T-helper 1 cell treated with Interleukin-12 subunit alpha and Interleukin-12 subunit beta and Interleukin-4 antibody, amounts not matched to agents 30 μg/mL and 1 μg/mL, for 36 hours (primary cell): Measurements from ENCODE around the gene PLAGL2.
A peak's percentile ranks its signal among the peaks of the same experiment; 100 is the strongest.

ENCODE experiments used
- H3K27ac Mint-ChIP-seq: one replicate; pipeline ENCODE4 v1.8.0; 2021; ENCODE audit warnings: mild to moderate bottlenecking, mixed read lengths
- H3K27me3 Mint-ChIP-seq: one replicate; pipeline ENCODE4 v1.8.0; 2021; ENCODE audit warnings: low read depth, mixed read lengths
- H3K36me3 Mint-ChIP-seq: one replicate; pipeline ENCODE4 v1.8.0; 2021; ENCODE audit warnings: low read depth, mixed read lengths
- H3K4me1 Mint-ChIP-seq: one replicate; pipeline ENCODE4 v1.8.0; 2021; ENCODE audit warnings: low read depth, mixed read lengths
- H3K4me3 Mint-ChIP-seq: one replicate; pipeline ENCODE4 v1.8.0; 2021; ENCODE audit warnings: mild to moderate bottlenecking, moderate library complexity, mixed read lengths
- H3K9me3 Mint-ChIP-seq: one replicate; pipeline ENCODE4 v1.8.0; 2021; ENCODE audit warnings: mixed read lengths

Gene PLAGL2

DNA sequence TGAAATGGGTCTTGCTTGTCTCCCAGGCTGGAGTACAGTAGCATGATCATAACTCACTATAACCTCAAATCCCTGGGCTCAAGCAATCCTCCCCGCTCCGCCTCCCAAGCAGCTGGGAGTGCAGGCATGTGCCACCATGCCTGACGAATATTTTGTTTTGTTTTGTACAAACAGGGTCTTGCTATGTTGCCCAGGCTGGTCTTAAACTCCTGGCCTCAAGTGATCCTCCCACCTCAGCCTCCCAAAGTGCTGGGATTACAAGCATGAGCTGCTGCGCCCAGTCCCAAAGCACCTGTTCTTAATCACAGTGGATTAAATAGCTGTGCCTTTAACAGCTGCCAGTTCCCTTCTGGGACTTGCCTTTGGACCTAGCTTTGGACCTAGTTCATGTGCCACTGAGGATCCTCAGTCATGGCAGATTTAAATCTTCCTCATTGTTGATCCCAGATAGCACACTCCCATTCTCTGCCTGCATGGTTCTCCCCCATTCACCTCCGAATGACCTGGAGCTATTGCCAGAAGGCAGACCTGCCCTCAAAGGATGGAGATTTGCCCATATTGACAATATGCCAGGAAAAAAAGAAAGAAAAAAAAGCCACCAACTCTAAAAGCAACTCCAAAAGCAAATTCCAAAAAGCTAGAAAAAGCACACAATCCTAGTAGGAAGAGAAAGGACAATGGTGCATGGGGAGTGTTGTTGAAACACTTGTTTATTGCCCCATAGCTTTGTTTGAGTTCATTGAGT, 10.8 kb upstream of the PLAGL2 start:
- Mint-ChIP-seq H3K4me3 (no peak overlapping the region), H3K27ac (no peak overlapping the region), H3K27me3 (no peaks in the 10 kb centered on the region), H3K9me3 (no peaks in the 10 kb centered on the region), H3K36me3 (peaks cover 30% of the 10 kb centered on the region), H3K4me1 (no peaks in the 10 kb centered on the region)

DNA sequence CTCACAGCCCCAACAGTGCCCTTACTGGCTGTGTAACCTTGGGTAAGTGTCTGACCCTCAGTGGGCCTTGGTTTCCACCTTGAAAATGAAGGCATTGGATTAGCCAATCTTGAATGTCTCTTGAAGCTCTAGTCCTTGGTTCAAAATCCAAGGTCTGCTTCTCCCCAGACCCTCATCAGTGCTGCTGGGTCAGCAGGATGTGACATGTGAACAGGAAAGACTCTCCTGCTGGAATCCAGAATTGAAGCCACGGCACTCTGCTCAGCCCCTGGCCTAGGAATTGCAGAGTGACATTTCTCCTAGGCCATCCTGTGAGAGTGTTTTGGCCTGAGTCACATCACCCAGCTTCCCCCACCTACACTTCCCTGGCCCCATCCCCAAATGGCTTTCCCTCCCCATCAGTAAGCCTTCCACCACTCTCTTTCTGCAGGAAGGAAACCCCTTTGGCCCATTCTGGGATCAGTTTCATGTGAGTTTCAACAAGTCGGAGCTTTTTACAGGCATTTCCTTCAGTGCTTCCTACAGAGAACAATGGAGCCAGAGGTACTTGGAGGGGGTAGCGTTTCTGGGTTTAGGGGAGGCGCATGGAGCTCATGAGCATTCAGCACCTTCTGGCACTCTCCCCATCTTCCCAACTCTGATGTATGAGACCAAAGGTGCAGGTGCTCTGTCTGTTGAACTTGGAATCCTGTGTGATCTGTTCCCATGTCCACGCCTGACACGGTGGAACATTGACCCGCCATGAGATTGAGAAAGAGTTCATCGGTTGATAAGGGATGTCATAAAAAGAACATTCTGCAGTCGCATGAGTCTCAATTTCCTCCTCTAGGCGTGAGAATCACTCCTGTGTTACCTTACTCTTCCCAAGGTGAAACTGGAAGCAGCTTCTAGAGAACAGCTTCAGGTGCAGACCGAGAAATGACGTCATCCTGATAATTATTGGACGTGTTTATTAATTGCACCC, 8.9 kb upstream of the PLAGL2 start:
- no peaks in the 10 kb centered on the region for H3K27me3 Mint-ChIP-seq
- H3K36me3 Mint-ChIP-seq, result peaks cover 35% of the 10 kb centered on the region

DNA sequence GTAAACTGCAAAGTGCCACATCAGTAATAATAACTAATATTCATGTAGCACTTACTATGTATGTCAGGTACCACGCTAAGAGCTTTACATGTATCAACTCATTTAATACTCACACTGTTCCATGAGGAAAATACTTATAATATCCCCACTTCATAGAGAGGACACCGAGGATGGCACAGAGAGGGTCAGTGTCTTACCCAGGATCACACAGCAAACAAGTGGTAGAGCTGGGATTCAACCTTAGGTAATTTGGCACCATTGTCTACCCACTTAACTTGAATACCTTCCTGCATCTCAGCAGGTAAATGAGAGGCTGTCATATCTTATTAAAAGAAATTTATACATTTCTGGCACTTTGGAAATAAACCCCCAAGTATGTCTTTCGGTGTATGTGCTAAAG, 8.2 kb upstream of the PLAGL2 start:
- no peaks in the 10 kb centered on the region for H3K27me3 Mint-ChIP-seq
- H3K36me3 Mint-ChIP-seq, result peaks cover 34% of the 10 kb centered on the region
- H3K27ac Mint-ChIP-seq, result no peak overlapping the region
- H3K4me3 Mint-ChIP-seq, result no peak overlapping the region
- no peaks in the 10 kb centered on the region for H3K9me3 Mint-ChIP-seq
- peaks cover 12% of the 10 kb centered on the region for H3K4me1 Mint-ChIP-seq

More for the DNA sequence above, 8.9 kb upstream of the PLAGL2 start:
- Mint-ChIP-seq H3K4me3 (no peak overlapping the region), H3K4me1 (peaks cover 8% of the 10 kb centered on the region), H3K27ac (no peak overlapping the region), H3K9me3 (no peaks in the 10 kb centered on the region)

DNA sequence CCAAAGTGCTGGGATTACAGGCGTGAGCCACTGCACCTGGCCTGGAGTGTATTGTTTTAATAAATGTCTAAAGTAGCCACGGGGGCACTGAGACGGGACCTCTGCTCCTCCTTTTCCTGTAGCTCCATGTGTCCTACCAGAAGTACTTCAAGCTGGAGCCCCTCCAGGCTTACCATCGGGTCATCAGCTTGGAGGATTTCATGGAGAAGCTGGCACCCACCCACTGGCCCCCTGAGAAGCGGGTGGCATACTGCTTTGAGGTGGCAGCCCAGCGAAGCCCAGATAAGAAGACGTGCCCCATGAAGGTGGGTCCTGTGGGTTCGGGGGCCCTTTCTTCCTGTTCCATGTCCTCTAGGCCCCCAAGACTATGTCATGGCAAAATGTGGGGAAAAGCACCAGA, 7.6 kb upstream of the PLAGL2 start:
- Mint-ChIP-seq H3K36me3 (peaks cover 37% of the 10 kb centered on the region), H3K4me3 (no peak overlapping the region), H3K4me1 (peaks cover 18% of the 10 kb centered on the region), H3K9me3 (no peaks in the 10 kb centered on the region), H3K27ac (no peak overlapping the region), H3K27me3 (no peaks in the 10 kb centered on the region)

DNA sequence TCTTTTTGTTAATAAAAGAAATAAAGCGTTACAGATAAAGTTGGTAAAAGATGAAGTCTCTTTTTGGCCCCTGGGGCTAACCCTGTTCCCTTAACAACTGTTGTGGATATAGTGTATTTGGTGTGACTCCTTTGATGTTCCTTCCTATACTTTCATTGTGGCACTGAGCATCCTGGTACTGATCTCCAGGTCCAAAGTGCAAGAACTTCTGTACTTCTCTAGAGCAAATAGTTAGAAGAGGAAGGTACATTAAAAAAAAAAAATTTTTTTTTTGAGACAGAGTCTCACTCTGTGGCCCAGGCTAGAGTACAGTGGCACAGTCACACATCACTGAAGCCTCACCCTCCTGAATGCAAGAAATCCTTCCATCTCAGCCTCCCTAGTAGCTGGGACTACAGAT, 6.3 kb upstream of the PLAGL2 start:
- no peaks in the 10 kb centered on the region for H3K27me3 Mint-ChIP-seq
- H3K36me3 Mint-ChIP-seq, result peaks cover 32% of the 10 kb centered on the region
- peaks cover 28% of the 10 kb centered on the region for H3K4me1 Mint-ChIP-seq
- no peaks in the 10 kb centered on the region for H3K9me3 Mint-ChIP-seq
- no peak overlapping the region for H3K4me3 Mint-ChIP-seq
- H3K27ac Mint-ChIP-seq, result no peak overlapping the region

DNA sequence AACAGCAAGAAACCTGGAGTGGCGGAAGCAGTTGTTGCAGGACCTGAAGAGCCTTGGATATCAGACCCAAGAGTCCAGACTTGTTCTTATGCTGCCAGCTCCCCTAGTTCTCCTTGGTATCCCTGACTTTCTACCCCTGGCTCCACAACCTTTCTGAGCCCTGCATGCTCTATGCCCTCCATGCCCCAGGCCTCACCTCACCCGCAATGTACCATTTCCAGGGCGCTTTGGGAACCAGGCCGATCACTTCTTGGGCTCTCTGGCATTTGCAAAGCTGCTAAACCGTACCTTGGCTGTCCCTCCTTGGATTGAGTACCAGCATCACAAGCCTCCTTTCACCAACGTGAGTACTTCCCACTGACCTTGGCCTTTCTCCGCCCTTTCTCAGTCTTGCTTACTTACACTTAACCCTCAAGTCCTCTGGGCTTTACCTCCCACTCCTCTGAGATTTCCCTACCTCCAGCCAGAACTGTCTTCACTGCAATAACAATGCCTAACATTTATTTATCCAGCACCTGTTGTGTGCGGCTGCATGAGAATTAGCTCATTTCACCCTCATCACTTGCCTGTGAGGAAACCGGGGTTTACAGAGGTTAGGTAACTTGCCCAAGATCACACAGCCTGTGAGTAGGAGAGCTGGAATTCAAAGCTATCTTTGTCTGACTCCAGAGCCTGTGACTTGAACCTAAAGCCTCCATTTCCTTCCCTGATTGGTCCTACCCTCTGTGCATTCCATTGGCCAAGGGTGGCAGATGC, 2.5 kb upstream of the PLAGL2 start:
- Mint-ChIP-seq H3K4me1 (peaks cover 52% of the 10 kb centered on the region), H3K4me3 (peak overlapping the region; percentile 49), H3K36me3 (peaks cover 26% of the 10 kb centered on the region), H3K27ac (peak overlapping the region; percentile 57), H3K27me3 (no peaks in the 10 kb centered on the region), H3K9me3 (no peaks in the 10 kb centered on the region)

DNA sequence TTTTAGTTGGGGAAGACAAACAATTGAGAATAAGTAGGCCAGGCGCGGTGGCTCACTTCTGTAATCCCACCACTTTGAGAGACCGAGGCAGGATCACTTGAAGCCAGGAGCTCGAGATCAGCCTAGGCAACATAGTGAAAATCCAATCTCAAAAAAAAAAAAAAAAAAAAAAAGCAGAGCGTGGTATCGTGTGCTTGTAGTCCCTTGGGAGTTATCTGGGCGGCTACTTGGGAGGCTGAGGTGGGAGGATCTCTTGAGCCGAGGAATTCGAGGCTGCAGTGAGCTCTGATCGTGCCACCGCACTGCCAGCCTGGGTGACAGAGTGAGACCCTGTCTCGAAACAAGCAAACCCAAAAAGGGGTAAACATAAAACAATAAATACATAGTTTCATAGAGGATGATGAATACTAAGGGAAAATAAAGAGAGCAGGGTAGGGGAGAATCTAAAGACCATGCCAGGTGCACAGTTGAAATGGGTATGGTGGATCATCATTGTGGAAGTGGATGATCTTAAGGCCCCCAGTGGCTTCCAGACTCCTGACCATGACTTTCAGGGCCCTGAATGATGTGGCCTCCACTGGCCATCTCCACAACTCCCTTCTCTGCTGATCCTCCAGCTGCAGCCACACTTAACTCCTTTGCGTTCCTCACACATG, 1.1 kb upstream of the PLAGL2 start:
- Mint-ChIP-seq H3K36me3 (peaks cover 28% of the 10 kb centered on the region), H3K27ac (peak overlapping the region; percentile 74), H3K4me3 (peak overlapping the region; percentile 87), H3K9me3 (no peaks in the 10 kb centered on the region), H3K27me3 (no peaks in the 10 kb centered on the region), H3K4me1 (peaks cover 64% of the 10 kb centered on the region)

DNA sequence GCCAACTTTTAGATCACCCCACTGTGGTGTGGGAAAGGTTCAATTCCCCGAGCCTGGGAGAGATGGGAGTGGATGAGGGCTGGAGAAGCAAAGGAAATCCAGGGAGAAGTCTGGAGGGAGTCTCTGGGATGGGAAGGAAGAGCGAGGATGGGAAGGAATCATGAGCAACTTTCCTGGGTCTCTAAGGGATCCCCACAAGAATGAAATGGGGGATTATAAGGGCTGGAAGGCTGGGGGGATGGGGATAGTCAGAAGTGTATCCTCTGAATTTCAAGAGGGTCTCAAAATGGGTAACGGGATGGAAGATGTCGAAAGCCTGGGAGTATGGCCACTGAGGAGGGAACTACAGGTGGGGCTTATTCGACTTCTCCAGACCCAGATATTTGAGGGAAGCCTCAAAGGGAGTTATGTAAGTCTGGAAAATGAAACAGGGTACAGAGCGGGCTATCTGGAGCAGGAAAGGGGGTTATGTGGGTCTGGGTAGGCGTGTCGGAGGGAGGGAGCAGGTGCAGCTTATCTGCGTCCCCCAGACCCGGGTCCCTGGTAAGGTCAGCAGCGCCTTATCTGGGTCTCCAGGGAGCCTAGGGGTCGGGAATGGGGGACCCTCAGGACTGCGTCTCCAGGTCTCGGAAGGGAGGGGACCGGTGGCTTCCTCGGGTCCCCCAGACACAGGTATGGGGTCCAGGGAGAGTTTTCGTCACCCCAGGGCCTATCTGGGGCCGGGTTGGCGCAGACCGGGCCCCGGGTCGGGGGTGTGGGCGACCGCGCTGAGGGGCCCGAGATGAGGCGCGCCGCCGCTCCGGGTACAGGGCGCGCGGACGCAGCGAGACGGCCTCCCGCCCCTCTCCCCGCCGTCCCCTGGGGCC, 550 bp downstream of the PLAGL2 start:
- H3K27ac Mint-ChIP-seq, result peak overlapping the region; percentile 96
- H3K9me3 Mint-ChIP-seq, result no peaks in the 10 kb centered on the region
- H3K4me3 Mint-ChIP-seq, result peak overlapping the region; percentile 99
- peaks cover 75% of the 10 kb centered on the region for H3K4me1 Mint-ChIP-seq
- peaks cover 26% of the 10 kb centered on the region for H3K36me3 Mint-ChIP-seq
- H3K27me3 Mint-ChIP-seq, result no peaks in the 10 kb centered on the region

DNA sequence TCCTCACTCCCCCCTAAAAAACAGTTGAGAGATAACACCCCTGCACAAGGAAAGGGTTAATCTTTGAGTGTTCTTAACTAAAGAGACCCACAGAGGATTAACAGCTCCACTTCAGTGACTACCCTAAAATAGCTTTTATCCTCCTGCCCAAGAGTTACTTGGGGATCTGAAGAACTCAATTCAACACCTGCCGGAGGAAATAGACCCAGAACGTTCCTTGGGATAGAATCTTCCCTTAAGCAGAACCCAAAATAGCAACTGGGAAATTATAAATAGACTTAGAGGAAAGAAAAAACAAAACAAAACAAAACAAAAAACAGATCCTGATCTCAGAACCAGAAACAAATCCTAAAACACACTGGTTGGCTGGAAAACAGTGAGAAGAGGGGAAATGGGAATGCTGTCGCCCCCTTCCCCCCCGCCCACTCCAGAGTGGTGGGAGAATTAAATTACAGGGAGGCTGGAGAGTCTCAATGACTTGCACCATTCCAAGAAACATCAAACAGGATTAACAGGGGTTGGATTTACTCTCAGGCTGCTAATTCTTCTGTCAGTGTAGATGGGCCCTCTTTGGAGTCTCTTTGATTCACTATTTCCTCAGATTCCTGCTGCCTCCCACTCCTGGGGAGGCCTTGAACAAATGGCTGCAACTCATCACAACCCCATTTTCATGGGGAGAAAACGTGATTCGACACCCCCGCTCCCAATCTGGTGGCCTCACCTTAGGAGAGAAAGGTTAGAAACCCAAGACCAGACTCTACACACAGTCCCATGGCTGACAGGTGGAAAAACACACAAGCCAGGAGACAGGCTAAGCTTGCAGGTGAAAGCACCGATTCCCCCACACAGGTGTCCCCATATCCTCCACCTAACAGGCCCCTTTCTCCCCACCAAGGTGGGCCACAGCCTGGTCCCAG, 1.4 kb downstream of the PLAGL2 start:
- H3K4me1 Mint-ChIP-seq, result peaks cover 70% of the 10 kb centered on the region
- H3K27me3 Mint-ChIP-seq, result no peaks in the 10 kb centered on the region
- no peaks in the 10 kb centered on the region for H3K9me3 Mint-ChIP-seq
- H3K4me3 Mint-ChIP-seq, result peak overlapping the region; percentile 99
- H3K27ac Mint-ChIP-seq, result peak overlapping the region; percentile 96
- peaks cover 22% of the 10 kb centered on the region for H3K36me3 Mint-ChIP-seq

DNA sequence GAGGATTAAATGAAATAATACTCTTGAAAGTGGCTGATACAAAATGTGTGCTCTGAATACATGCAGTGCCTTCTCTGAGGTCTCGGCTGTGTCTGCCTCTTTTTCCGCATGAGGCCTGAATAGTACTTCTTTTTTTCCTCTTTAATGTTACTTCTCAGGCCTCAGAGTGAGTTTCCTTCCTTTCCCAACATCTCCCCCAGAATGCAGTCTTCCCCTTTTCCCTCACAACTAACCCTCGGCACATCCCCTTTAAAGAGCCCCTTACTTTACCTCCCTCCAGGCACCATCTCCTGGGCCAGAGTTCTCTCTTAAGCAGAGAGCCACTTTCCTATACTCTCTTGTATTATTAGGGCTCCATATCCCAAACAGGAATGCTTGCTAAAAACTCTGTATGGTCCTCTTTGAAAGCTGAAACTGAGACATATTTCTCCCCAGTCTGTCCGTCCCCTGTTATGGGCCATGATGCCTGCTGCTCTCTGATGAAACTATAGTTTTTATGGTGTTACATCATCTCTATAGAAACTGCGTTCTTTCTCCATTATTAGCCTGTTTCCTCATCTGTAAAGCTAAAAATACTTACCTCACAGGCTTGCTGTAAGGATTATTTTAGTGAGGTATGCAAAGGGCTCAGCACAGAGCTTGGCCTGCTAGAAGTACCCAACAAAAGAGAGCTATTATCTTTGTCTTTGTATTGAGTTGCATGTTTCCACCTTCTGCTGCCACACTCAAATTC, 2.3 kb downstream of the PLAGL2 start:
- H3K27ac Mint-ChIP-seq, result peak overlapping the region; percentile 60
- peak overlapping the region; percentile 99 for H3K4me3 Mint-ChIP-seq
- H3K4me1 Mint-ChIP-seq, result peaks cover 62% of the 10 kb centered on the region
- H3K9me3 Mint-ChIP-seq, result no peaks in the 10 kb centered on the region
- H3K27me3 Mint-ChIP-seq, result no peaks in the 10 kb centered on the region
- peaks cover 19% of the 10 kb centered on the region for H3K36me3 Mint-ChIP-seq

DNA sequence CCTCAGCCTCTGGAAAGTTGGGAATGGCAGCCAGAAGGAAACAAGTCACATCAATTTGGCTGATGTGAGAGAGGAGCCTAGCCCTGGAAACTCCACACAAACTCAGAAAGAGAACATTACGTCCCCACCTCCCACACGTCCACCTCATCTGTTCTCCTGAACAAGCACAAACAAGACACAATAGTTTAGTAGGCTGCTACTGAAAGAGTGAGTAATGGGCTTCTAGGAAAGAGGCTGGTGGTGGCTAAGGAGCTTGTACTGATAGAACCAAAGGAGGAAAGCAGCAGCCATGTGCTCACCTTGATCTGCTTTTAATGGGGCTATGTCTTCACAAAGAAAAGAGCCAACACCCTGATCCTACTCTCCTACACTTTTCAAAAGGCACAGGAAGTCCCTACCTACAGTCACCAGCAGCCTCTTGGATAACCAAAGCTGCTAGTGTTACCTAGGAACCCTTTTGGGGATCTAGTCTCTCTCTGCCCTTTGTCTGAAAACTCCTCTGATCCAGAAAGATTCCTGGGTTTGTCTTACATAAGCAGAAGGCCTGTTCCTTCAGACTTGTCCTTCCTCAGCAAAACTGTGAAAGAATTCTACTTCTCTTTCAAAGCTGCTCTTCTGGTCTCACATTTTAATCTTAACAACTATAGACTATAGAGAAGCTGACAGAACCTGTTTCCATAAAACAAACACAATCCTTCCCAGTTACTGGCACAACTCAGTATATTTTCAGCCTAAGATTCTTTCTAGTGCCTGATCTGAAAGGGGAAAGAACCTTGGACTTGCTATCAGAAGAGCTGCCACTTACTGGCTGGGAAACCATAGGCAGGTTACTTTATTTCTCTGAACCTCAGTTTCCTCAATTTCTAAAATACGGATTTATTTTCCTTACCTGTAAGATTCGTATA, 3.1 kb downstream of the PLAGL2 start:
- Mint-ChIP-seq H3K27ac (peak overlapping the region; percentile 85), H3K36me3 (peaks cover 18% of the 10 kb centered on the region), H3K9me3 (no peaks in the 10 kb centered on the region), H3K4me1 (peaks cover 56% of the 10 kb centered on the region), H3K4me3 (peak overlapping the region; percentile 54), H3K27me3 (no peaks in the 10 kb centered on the region)
